Left ventricle myocardium inferior (tissue), 1 donor: ENCODE data around the gene BRK1. TPM values are rescaled to one million over a fixed set of nuclear protein-coding genes. Genes with fewer than 3 reads are reported as not detected.
"Not testable (repeated sequence)": the region's sequence is repeated elsewhere in the genome, so short reads cannot be mapped to it uniquely, and the experiment has no call there.

Experiments
- DNase-seq: peaks from one replicate; pipeline ENCODE4 v3.0.0-alpha.2; 2020
- H3K27ac ChIP-seq: fragments of 200-600 bp; replicated peaks from 2 replicates; pipeline ENCODE4 v1.8.0; 2021
- H3K27me3 ChIP-seq: fragments of 200-600 bp; 2 replicates; pipeline ENCODE4 v1.8.0; 2021; ENCODE audit warnings: low read depth
- H3K36me3 ChIP-seq: fragments of 200-600 bp; 2 replicates; pipeline ENCODE4 v1.8.0; 2021
- H3K4me1 ChIP-seq: fragments of 200-600 bp; 2 replicates; pipeline ENCODE4 v1.8.0; 2021
- H3K4me3 ChIP-seq: fragments of 200-600 bp; 2 replicates; pipeline ENCODE4 v1.8.0; 2021; ENCODE audit warnings: mild to moderate bottlenecking, moderate library complexity
- H3K9me3 ChIP-seq: fragments of 200-600 bp; replicated peaks from 2 replicates; pipeline ENCODE4 v1.8.0; 2021
- CTCF ChIP-seq: fragments of 200-600 bp; IDR thresholded peaks from 2 replicates; pipeline ENCODE4 v1.8.0; 2021; ENCODE audit warnings: antibody characterized with exemption, mild to moderate bottlenecking, borderline replicate concordance
- intact Hi-C: fragments of 100-400 bp; cut with micrococcal nuclease; formaldehyde crosslinking; loops from one replicate; pipeline ENCODE4 v1.11.0; 2022
- long read RNA-seq: library from polyadenylated mRNA; unstranded; transcript quantifications from one replicate; pipeline ENCODE4 v2.0.0, GENCODE V29; 2021
- total RNA-seq: library from RNA; stranded (reverse); fragmentation: NEBNext Ultra II Directional; extraction: Animal tissue kit (Norgen Biotek cat#: 25700); gene quantifications from one replicate; pipeline ENCODE4 v1.2.1, GENCODE V29; 2021
- donor health status: DM: no; HTN: yes; CAD: no; lungs with severe emphysema.

The BRK1 gene
- total RNA-seq, result 99.0 TPM
- long read RNA-seq, transcript BRK1-201 (3 exons, 1,233 nt), result major isoform, 75 of 79 reads
- long read RNA-seq, partial matches to known transcripts, result 0 of 79 reads
- long read RNA-seq, other reads (novel, unspliced or antisense), result 4 of 79 reads

- Histone ChIP-seq H3K27me3 (no peaks in the 10 kb centered on the region), H3K36me3 (peaks cover 12% of the 10 kb centered on the region), H3K4me3 (peak within 1 kb of the TSS; percentile 99), H3K4me1 (peaks cover 53% of the 10 kb centered on the region), H3K9me3 (no peaks in the 10 kb centered on the region), H3K27ac (peak within 1 kb of the TSS; percentile 91)
- no peak for TF ChIP-seq CTCF
- intact Hi-C loops, result no loop called here
- peak; percentile 95 for DNase-seq
Measured at GRCh38 chr3:10115326-10116137, at the start of gene BRK1. TSS of gene BRK1 (plus strand) at chr3:10115675. CDS start at chr3:10115702, 27 bp downstream.

- H3K4me3 ChIP-seq, H3K27me3 ChIP-seq, H3K36me3 ChIP-seq, H3K4me1 ChIP-seq, H3K27ac ChIP-seq, intact Hi-C loops, H3K9me3 ChIP-seq, DNase-seq: not testable (repeated sequence)
Measured at GRCh38 chr3:10070077-10070476, 45.4 kb upstream of the BRK1 start.

- no peaks in the 10 kb centered on the region for H3K36me3 ChIP-seq
- no peak for TF ChIP-seq CTCF
- H3K4me3 ChIP-seq, result no peak overlapping the region
- H3K4me1 ChIP-seq, result no peaks in the 10 kb centered on the region
- no peak for DNase-seq
- no peak overlapping the region for H3K27ac ChIP-seq
- no peaks in the 10 kb centered on the region for H3K27me3 ChIP-seq
- intact Hi-C loops, result no loop called here
- no peaks in the 10 kb centered on the region for H3K9me3 ChIP-seq
Measured at GRCh38 chr3:10074666-10075065, 40.8 kb upstream of the BRK1 start.

GRCh38 chr3:10081871-10082270 lies 33.6 kb upstream of the BRK1 start:
- Histone ChIP-seq H3K4me3 (no peak overlapping the region), H3K4me1 (no peaks in the 10 kb centered on the region), H3K27ac (no peak overlapping the region), H3K9me3 (no peaks in the 10 kb centered on the region), H3K36me3 (no peaks in the 10 kb centered on the region), H3K27me3 (no peaks in the 10 kb centered on the region)
- intact Hi-C loops, result no loop called here
- TF ChIP-seq CTCF, result no peak
- DNase-seq, result no peak

GRCh38 chr3:10085738-10086137 lies 29.7 kb upstream of the BRK1 start:
- no peak overlapping the region for H3K4me3 ChIP-seq
- intact Hi-C loops, result no loop called here
- no peaks in the 10 kb centered on the region for H3K9me3 ChIP-seq
- no peaks in the 10 kb centered on the region for H3K27me3 ChIP-seq
- DNase-seq, result no peak
- no peak for TF ChIP-seq CTCF
- H3K27ac ChIP-seq, result no peak overlapping the region
- H3K4me1 ChIP-seq, result no peaks in the 10 kb centered on the region
- no peaks in the 10 kb centered on the region for H3K36me3 ChIP-seq

GRCh38 chr3:10088256-10088655 lies 27.2 kb upstream of the BRK1 start:
- Histone ChIP-seq H3K4me3 (no peak overlapping the region), H3K4me1 (no peaks in the 10 kb centered on the region), H3K27me3 (no peaks in the 10 kb centered on the region), H3K36me3 (no peaks in the 10 kb centered on the region), H3K9me3 (no peaks in the 10 kb centered on the region), H3K27ac (no peak overlapping the region)
- intact Hi-C loops, result no loop called here
- TF ChIP-seq CTCF, result no peak
- DNase-seq, result no peak
